ENCODE measurements around the gene FOXK1.

Gene FOXK1

GRCh38 chr7:4745971-4746919 lies 64.2 kb downstream of the FOXK1 start:
- FAIRE-seq = peak; percentile 41

DNA sequence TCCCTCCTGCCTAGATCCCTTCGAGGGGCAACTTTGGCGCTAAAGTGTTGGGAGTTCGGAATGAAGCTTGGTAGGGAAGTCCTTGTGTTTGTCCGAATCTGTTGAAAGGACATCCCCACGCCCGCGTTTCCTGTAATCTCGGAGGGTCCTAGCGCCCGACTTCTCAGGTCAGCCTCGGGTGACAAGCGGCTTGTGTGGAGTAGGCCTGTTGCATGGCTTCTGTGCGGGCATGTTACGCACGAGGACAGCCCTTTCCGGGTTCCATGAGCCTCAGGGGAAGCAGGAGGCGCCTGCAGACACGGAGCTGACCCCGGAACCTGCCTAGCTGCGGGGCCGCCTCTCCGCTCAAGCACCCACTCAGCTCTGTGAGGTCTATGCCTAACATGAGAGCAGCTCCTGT lies 64.9 kb downstream of the FOXK1 start:
- FAIRE-seq = no peak

- no peak for FAIRE-seq
Observed at GRCh38 chr7:4747746-4748145, 65.7 kb downstream of the FOXK1 start.

DNA sequence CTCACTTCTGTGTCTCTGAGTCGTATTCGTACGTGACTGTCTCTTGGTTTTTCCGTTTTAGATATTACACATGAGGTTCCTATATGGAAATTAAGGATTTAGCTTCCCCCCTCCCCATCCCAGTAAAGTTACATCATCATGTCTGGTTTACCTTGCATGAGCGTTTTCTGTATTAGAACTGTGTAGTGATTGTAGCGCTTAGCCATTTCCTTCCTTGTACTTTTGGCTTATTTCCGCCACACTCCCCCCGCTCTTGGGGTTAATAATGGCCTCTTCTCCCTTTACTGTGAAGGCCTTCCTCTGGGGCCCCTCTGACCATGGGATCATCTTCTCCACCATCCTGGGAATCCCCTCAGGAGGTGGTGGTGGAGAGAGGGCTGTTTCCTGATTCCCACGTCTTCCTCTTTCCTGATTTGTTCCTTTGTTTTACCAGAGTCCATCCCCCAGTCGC lies 66.2 kb downstream of the FOXK1 start:
- no peak for FAIRE-seq

DNA sequence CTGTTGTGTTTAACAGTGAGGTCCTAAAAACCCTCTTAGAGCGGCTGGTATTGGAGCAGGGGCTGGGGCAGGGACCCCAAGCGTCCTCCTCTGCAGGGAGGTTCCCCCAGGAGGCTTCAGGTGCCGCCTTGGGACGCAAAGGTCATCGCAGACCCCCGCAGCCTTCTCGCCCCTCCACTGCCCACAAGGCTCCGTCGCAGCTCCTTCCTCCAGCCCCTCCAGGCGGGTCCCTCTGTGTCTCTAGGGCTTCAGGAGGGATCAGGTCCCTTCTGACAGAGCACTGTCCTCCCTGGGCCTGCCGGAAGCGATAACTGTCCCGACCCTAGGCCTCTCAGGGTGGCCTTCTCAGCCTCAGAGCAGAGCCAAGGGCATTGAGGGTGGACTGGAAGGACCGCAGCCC lies 67.3 kb downstream of the FOXK1 start:
- FAIRE-seq = no peak

DNA sequence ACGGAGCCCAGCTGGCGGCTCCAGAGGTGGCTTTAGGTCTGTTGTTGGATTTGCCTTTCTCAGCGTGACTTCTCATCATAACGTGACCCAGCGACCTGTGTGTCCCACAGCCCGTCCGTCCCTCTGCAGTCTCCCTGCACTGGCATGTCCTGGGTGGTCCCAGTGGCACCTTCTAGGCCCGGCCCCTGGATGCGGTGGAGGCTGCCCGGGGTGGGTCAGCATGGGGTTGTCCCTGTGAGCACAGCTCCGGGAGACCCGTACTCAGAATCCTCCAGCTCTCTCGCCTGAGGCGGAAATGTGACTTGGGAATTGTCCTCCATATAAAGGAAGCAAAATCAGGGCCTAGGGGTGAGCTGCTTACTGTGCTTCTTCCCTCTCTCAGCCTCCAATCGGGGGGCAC lies 67.7 kb downstream of the FOXK1 start:
- FAIRE-seq = no peak

- FAIRE-seq = no peak
Observed at GRCh38 chr7:4751398-4751947, 69.4 kb downstream of the FOXK1 start.

GRCh38 chr7:4753598-4754432 lies 71.7 kb downstream of the FOXK1 start:
- no peak for FAIRE-seq

GRCh38 chr7:4754433-4755010 lies 72.4 kb downstream of the FOXK1 start:
- no peak for FAIRE-seq

- no peak for FAIRE-seq
Observed at GRCh38 chr7:4755045-4755444, 73.0 kb downstream of the FOXK1 start.

DNA sequence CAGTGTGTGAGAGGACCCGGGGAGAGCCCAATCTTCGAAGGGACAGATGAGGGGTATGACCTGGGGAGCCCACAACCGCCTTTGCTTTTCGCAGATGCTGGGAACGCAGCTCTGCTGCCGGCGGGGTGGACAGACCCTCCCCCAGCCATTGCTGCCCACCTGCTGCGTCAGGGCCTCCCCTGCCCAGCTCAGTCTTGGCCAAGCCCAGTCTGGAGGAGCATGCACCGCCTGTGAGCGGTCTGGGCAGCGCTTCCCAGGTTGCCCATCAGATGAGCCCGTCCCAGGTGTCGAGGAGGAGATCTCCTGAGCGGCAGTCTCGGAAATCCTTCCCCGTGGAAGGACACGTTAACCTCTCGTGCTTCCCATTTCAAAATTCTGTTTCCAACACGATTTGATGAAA lies 76.0 kb downstream of the FOXK1 start:
- FAIRE-seq = no peak

DNA sequence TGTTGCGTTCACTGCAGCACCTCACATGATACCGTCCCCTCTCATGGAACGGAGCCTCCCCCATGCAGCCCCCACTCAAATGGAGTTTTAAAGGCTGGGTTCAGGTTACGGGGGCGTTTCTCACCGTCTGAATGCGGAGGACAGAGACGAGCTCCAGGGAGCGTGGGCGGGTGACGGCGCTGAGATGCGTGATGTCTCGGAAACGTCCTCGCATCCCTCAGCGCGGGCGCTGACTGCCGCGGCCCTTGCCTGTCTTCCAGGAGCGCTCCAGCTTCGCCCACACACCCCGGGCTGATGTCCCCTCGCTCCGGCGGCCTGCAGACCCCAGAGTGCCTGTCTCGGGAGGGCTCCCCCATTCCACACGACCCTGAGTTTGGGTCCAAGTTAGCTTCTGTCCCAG lies 76.7 kb downstream of the FOXK1 start:
- no peak for FAIRE-seq

GRCh38 chr7:4759211-4759610 lies 77.1 kb downstream of the FOXK1 start:
- no peak for FAIRE-seq

DNA sequence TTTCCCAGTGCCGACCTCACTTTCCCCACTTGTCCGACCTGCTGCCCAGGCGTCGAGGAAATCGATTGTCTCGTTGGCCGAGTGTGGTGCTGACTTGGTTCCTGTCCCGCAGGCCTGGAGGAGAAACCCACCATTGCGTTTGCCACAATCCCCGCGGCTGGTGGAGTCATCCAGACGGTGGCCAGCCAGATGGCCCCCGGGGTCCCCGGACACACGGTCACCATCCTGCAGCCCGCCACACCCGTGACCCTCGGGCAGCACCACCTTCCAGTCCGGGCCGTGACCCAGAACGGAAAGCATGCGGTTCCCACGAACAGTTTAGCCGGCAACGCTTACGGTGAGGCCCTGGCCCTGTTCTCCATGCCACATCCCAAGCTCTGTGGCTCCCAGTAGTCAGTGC lies 78.9 kb downstream of the FOXK1 start:
- FAIRE-seq = no peak

DNA sequence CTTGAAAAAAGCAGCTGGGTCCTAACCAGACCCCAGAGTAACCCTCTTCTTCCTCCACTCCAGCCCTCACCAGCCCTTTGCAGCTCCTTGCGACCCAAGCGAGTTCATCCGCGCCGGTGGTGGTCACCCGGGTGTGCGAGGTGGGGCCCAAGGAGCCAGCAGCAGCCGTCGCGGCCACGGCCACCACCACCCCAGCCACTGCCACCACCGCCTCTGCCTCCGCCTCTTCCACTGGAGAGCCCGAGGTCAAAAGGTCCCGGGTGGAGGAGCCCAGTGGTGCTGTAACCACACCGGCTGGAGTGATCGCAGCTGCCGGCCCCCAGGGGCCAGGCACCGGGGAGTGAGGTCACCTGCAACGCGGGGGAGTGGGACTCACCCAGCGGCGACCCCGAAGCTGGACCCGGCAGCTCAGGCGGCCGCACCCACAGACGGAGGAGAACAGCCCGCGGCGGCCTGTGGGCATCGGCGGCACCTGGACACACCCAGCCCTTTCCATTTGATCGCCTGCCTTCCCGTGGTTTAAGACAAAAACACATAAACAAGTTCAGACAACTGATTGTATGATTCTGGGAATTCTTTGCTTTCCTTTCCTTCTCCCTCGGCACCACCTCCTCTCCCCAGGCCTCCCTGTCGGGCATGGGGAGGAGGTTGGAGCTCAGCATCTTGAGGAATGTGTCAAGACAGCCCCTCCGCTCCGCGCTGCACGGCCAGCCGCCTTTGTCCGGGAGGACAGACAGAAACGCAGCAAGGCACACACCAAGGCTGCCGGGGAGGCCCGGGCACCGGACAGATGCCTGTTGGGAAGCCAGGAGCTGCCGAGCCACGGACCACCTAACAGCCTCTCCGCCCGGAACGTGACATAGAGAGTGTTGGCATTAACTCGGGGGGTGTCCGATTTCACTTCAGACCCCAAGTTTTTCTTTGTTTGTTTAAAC lies 80.3 kb downstream of the FOXK1 start:
- FAIRE-seq = no peak

GRCh38 chr7:4763091-4763793 lies 81.1 kb downstream of the FOXK1 start:
- no peak for FAIRE-seq

- no peak for FAIRE-seq
Observed at GRCh38 chr7:4763794-4764185, 81.7 kb downstream of the FOXK1 start.

DNA sequence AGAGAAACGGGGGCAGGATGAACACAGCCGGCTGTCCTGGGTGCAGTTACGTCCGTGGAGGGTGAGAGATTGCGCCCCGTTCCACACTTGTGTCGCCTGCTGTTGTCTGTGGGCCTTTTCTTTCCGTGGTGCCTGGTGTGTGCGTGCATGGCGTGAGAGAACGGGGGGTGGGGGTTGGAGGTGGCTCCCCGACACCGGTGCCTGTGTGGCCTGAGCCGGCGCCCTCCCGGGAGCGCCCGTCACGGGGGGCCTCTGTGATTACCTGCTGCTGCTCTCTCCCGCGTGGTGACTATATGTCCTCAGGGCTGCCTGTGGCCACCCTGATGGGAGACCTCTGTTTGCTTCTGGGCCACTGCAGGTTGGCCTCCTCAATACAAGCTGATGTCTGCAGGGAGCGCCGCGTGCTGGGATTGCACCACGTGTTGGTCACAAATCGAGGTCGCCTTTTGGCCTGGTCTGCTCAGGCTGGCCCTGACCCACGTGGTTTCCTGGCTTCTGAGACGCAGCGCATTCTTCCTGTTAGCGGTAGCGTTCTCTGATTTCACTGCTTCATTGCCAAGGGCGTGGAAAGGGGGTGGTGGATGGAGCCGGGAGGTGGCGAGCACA lies 82.4 kb downstream of the FOXK1 start:
- FAIRE-seq = no peak

- FAIRE-seq = no peak
Observed at GRCh38 chr7:4765776-4766490, 83.8 kb downstream of the FOXK1 start.

Measured in islet of Langerhans (tissue), 1 donor.